ENCODE data around the gene MGST2. TPM values are rescaled to one million over a fixed set of nuclear protein-coding genes. Genes with fewer than 3 reads are reported as not detected.

MGST2 gene
- total RNA-seq, 1 experiment from 2014 or later = 14.9 TPM

GRCh38 chr4:139734201-139734874, 68.7 kb downstream of the MGST2 start:
- TF ChIP-seq MXD4 (CRISPR knock-in tag; IDR thresholded peaks at IDR 0.05; ENCODE audit: borderline replicate concordance) = no peak
- TF ChIP-seq USF2 (CRISPR knock-in tag; IDR thresholded peaks at IDR 0.05) = no peak
- TF ChIP-seq SOX15 (CRISPR knock-in tag; IDR thresholded peaks at IDR 0.05) = no peak
- TF ChIP-seq FOXJ3 (CRISPR knock-in tag; IDR thresholded peaks at IDR 0.05; ENCODE audit: borderline replicate concordance) = no peak
- TF ChIP-seq E2F5 (CRISPR knock-in tag; IDR thresholded peaks at IDR 0.05) = no peak
- no peak for TF ChIP-seq ATF1 (CRISPR knock-in tag; IDR thresholded peaks at IDR 0.05)
- no peak for TF ChIP-seq TCF7 (CRISPR knock-in tag; IDR thresholded peaks at IDR 0.05; ENCODE audit: low read depth)
- no peak for TF ChIP-seq SMAD3 (CRISPR knock-in tag; IDR thresholded peaks at IDR 0.05; ENCODE audit: borderline replicate concordance)
- no peak for TF ChIP-seq GRHL2 (CRISPR knock-in tag; IDR thresholded peaks at IDR 0.05; ENCODE audit: insufficient replicate concordance, severe bottlenecking)
- no peak for TF ChIP-seq ZBTB43 (CRISPR knock-in tag; IDR thresholded peaks at IDR 0.05)
- H3K4me1 Mint-ChIP-seq = peaks cover 31% of the 10 kb centered on the region
- CTCF ChIA-PET = interaction anchor here (0.7 to 1.8 kb wide), 19 partner anchors 10 to 626 kb away, joined by 3 to 10 read pairs (median 4); no protein-coding TSS in a partner anchor
- H3K4me3 Mint-ChIP-seq = peak overlapping the region; percentile 72
- H3K36me3 Mint-ChIP-seq = no peaks in the 10 kb centered on the region
- H3K27ac Mint-ChIP-seq = no peak overlapping the region
- ATAC-seq (no peak), DNase-seq (ENCODE audit: low spot score) (no peak)
- peaks cover 39% of the 10 kb centered on the region for H3K27me3 Mint-ChIP-seq (ENCODE audit: low read depth)
- POLR2A ChIA-PET = interaction anchor here (0.7 kb wide), 1 partner anchor 315 kb away, joined by 3 read pairs; no protein-coding TSS in a partner anchor
- H3K9me3 Mint-ChIP-seq = no peaks in the 10 kb centered on the region

DNA sequence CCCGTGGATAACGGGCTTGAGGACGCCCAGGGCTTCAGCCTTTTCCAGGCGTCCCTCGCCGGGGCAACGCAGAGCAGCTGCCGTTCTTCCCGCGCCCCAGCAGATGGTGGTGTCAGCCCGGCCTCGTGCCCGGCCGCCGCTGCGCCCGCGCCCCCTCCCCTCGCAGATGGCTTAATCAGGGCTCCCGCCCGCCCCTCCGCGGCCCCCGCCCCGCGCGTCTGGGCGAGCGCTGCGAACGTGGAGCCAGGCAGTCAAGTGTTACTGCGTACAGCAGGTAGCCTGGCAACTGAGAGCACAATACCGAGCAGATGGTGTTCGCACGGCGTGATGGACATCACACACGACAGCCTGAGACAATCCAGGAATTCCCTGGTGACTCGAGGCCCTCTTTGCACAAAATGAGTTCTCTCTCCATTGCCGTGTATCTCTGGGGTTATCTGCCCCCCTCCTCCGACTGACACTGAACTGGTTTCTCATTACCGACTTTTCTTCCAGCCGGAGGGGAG, 69.3 kb downstream of the MGST2 start:
- Mint-ChIP-seq H3K36me3 (no peaks in the 10 kb centered on the region), H3K9me3 (no peaks in the 10 kb centered on the region), H3K27me3 (ENCODE audit: low read depth) (peaks cover 39% of the 10 kb centered on the region), H3K27ac (no peak overlapping the region), H3K4me3 (peak overlapping the region; percentile 72), H3K4me1 (peaks cover 31% of the 10 kb centered on the region)
- CTCF ChIA-PET = interaction anchor here (0.7 to 1.8 kb wide), 17 partner anchors 11 to 625 kb away, joined by 3 to 10 read pairs (median 4); no protein-coding TSS in a partner anchor
- ATAC-seq (peak; percentile 80), DNase-seq (ENCODE audit: low spot score) (peak; percentile 89)
- POLR2A ChIA-PET = interaction anchor here (0.7 kb wide), 1 partner anchor 314 kb away, joined by 3 read pairs; no protein-coding TSS in a partner anchor
- TF ChIP-seq ATF1 (CRISPR knock-in tag; IDR thresholded peaks at IDR 0.05) (0 out of 2 replicates have a peak, but pooled peaks have one; percentile 47), CREM (CRISPR knock-in tag; IDR thresholded peaks at IDR 0.05) (peak; percentile 81), ZBTB43 (CRISPR knock-in tag; IDR thresholded peaks at IDR 0.05) (peak; percentile 66; the same call in 1 of the 2 replicates), CBFB (CRISPR knock-in tag; IDR thresholded peaks at IDR 0.05; ENCODE audit: low read depth) (peak; percentile 67; the same call in 1 of the 2 replicates), ZNF232 (CRISPR knock-in tag; IDR thresholded peaks at IDR 0.05) (peak; percentile 96), GTF2I (CRISPR knock-in tag; conservative IDR thresholded peaks at IDR 0.05) (no peak), AFF4 (CRISPR knock-in tag; IDR thresholded peaks at IDR 0.05; ENCODE audit: borderline replicate concordance) (no peak), TEAD4 (CRISPR knock-in tag; IDR thresholded peaks at IDR 0.05) (no peak), ZNF263 (CRISPR knock-in tag; IDR thresholded peaks at IDR 0.05; ENCODE audit: low read depth) (peak; percentile 43; the same call in 1 of the 2 replicates), ZSCAN18 (CRISPR knock-in tag; IDR thresholded peaks at IDR 0.05) (no peak)
- TF ChIP-seq, protein P1, sequence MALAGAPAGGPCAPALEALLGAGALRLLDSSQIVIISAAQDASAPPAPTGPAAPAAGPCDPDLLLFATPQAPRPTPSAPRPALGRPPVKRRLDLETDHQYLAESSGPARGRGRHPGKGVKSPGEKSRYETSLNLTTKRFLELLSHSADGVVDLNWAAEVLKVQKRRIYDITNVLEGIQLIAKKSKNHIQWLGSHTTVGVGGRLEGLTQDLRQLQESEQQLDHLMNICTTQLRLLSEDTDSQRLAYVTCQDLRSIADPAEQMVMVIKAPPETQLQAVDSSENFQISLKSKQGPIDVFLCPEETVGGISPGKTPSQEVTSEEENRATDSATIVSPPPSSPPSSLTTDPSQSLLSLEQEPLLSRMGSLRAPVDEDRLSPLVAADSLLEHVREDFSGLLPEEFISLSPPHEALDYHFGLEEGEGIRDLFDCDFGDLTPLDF (CRISPR knock-in tag; IDR thresholded peaks at IDR 0.05) = peak; percentile 49; the same call in 1 of the 2 replicates
- TF ChIP-seq, protein P2, sequence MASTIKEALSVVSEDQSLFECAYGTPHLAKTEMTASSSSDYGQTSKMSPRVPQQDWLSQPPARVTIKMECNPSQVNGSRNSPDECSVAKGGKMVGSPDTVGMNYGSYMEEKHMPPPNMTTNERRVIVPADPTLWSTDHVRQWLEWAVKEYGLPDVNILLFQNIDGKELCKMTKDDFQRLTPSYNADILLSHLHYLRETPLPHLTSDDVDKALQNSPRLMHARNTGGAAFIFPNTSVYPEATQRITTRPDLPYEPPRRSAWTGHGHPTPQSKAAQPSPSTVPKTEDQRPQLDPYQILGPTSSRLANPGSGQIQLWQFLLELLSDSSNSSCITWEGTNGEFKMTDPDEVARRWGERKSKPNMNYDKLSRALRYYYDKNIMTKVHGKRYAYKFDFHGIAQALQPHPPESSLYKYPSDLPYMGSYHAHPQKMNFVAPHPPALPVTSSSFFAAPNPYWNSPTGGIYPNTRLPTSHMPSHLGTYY (CRISPR knock-in tag; IDR thresholded peaks at IDR 0.05) = no peak
